ENCODE results near the gene PLEKHO2. TPM values are rescaled to one million over a fixed set of nuclear protein-coding genes. Genes with fewer than 3 reads are reported as not detected.

PLEKHO2 gene
- total and polyA plus RNA-seq, 2 of the 8 experiments (the other 6 are each of a cell fraction or from before 2014, with no cell fraction given), result 16.9 to 20.1 TPM

DNA sequence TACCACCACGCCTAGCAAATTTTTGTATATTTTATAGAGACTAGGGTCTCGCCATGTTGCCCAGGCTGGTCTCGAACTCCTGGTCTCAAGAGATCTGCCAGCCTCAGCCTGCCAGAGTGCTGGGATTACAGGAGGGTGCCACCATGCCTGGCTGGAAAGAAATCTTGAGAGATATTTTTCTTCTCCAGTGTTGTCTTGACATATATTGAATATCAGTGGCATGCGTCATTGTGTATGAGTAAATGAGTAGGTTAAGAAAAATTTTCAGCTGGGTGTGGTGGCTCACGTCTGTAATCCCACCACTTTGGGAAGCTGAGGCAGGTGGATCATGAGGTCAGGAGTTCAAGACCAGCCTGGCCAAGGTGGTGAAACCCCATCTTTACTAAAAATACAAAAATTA lies 12.7 kb upstream of the PLEKHO2 start (continued):
- no peak for TF ChIP-seq ASH2L (IDR thresholded peaks at IDR 0.05; ENCODE audit: low read length)
- TF ChIP-seq SIRT6 (IDR thresholded peaks at IDR 0.05; ENCODE audit: low read length), result no peak

Measured in H1 (cell line).